Peyer's patch (tissue), 4 donors: ENCODE results near the gene FABP6.

ENCODE experiments used
- POLR2A ChIP-seq, 2 donors: fragments of 450-650 bp; IDR thresholded peaks; one replicate each; pipeline ENCODE4 v1.5.1; 2017; ENCODE audit warnings: antibody characterized with exemption in 2 of 2, mild to moderate bottlenecking in 2 of 2, moderate library complexity in 2 of 2
- TF ChIP-seq, protein P1 (sequence below), 6 experiments: fragments of 450-650 bp in 4 of 6; fragments of 200-600 bp in 2 of 6; sonication (generic) in 1 of 6; IDR thresholded peaks; one replicate each; pipeline ENCODE4 v1.5.1; 2017 to 2019; ENCODE audit warnings: antibody characterized with exemption in 6 of 6, mild to moderate bottlenecking in 3 of 6, moderate library complexity in 1 of 6

DNA sequence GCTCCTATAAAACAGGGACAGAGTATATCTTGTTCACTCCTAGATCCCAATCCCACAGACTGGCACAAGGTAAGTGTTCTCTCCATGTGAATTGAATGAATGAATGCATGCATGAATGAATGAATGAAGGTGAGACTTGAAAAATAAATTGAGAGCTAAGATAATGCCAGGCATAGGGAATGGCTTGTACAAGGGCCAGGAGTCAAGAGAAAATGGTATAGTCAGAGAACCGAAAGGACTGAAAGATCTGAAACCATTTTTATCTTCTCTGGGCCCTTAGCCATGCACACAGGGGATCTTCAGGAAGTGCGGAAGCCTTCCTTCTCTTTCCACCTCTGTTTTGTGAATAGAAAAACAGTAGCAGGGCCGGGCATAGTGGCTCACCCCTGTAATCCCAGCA, 48.4 kb upstream of the FABP6 start:
- TF ChIP-seq, protein P1, sequence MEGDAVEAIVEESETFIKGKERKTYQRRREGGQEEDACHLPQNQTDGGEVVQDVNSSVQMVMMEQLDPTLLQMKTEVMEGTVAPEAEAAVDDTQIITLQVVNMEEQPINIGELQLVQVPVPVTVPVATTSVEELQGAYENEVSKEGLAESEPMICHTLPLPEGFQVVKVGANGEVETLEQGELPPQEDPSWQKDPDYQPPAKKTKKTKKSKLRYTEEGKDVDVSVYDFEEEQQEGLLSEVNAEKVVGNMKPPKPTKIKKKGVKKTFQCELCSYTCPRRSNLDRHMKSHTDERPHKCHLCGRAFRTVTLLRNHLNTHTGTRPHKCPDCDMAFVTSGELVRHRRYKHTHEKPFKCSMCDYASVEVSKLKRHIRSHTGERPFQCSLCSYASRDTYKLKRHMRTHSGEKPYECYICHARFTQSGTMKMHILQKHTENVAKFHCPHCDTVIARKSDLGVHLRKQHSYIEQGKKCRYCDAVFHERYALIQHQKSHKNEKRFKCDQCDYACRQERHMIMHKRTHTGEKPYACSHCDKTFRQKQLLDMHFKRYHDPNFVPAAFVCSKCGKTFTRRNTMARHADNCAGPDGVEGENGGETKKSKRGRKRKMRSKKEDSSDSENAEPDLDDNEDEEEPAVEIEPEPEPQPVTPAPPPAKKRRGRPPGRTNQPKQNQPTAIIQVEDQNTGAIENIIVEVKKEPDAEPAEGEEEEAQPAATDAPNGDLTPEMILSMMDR (IDR thresholded peaks at IDR 0.05): no peak
- no peak for TF ChIP-seq POLR2A (IDR thresholded peaks at IDR 0.05)
